Cardiac muscle cell (in vitro differentiated cells and primary cell): ENCODE results near the gene MZF1. TPM values are rescaled to one million over a fixed set of nuclear protein-coding genes. Genes with fewer than 3 reads are reported as not detected.

ENCODE experiments used
- DNase-seq, 2 donors: peaks; one replicate each; pipeline versions ENCODE4 v3.0.0 to v3.0.0-alpha.2; 2010 to 2017; ENCODE audit warnings: low read depth in 1 of 2, low spot score in 1 of 2
- H3K27ac ChIP-seq: fragments of 200-600 bp; sonication (generic); 2 replicates; pipeline ENCODE4 v1.5.1; 2016
- H3K27me3 ChIP-seq: fragments of 200-600 bp; sonication (generic); 2 replicates; pipeline ENCODE4 v1.6.0; 2016; ENCODE audit warnings: control low read depth
- H3K36me3 ChIP-seq: fragments of 200-600 bp; sonication (generic); 2 replicates; pipeline ENCODE4 v1.5.1; 2016; ENCODE audit warnings: control low read depth
- H3K4me1 ChIP-seq: fragments of 200-600 bp; sonication (generic); 2 replicates; pipeline ENCODE4 v1.8.1; 2017; ENCODE audit warnings: low read depth, mild to moderate bottlenecking, mixed run types
- H3K4me3 ChIP-seq: fragments of 200-600 bp; sonication (generic); 2 replicates; pipeline ENCODE4 v1.5.1; 2016; ENCODE audit warnings: mild to moderate bottlenecking
- H3K9me3 ChIP-seq: fragments of 200-600 bp; sonication (generic); 2 replicates; pipeline ENCODE4 v1.5.1; 2017; ENCODE audit warnings: low read depth, mild to moderate bottlenecking, control low read depth
- CTCF ChIP-seq: IDR thresholded peaks from 2 replicates; pipeline ENCODE4 v1.5.1; 2012; ENCODE audit warnings: low read depth, mild to moderate bottlenecking, low read length
- polyA plus RNA-seq: library from polyadenylated mRNA; unstranded; fragments of >200 nt; fragmentation: Nextera tagmentation; extraction: Ambion mirVana; gene quantifications from 2 replicates; pipeline ENCODE4 v1.2.1, GENCODE V29; 2016
- total RNA-seq: library from RNA; depleted of rRNA; stranded (reverse); fragments of >200 nt; gene quantifications from 2 replicates; pipeline ENCODE4 v1.2.3, GENCODE V29; 2016

The MZF1 gene
- total and polyA plus RNA-seq, 2 experiments from 2014 or later: 34.7 to 51.1 TPM

GRCh38 chr19:58584498-58585441, 11.6 kb upstream of the MZF1 start:
- Histone ChIP-seq H3K4me1 (peaks cover 7% of the 10 kb centered on the region), H3K27me3 (no peaks in the 10 kb centered on the region), H3K4me3 (no peak overlapping the region), H3K36me3 (peaks cover 4% of the 10 kb centered on the region), H3K27ac (peak overlapping the region; percentile 63), H3K9me3 (no peaks in the 10 kb centered on the region)
- no peak for TF ChIP-seq CTCF
- DNase-seq: no peak

- no peak for TF ChIP-seq CTCF
- DNase-seq: no peak
Measured at GRCh38 chr19:58582985-58583384, 9.8 kb upstream of the MZF1 start.

GRCh38 chr19:58581227-58582141, 8.3 kb upstream of the MZF1 start:
- Histone ChIP-seq H3K4me3 (no peak overlapping the region), H3K27ac (peak overlapping the region; percentile 94), H3K4me1 (peaks cover 7% of the 10 kb centered on the region)

More at GRCh38 chr19:58582985-58583384, 9.8 kb upstream of the MZF1 start:
- H3K4me3 ChIP-seq: no peak overlapping the region
- no peaks in the 10 kb centered on the region for H3K27me3 ChIP-seq
- no peak overlapping the region for H3K27ac ChIP-seq
- no peaks in the 10 kb centered on the region for H3K9me3 ChIP-seq
- H3K4me1 ChIP-seq: peaks cover 7% of the 10 kb centered on the region
- H3K36me3 ChIP-seq: peaks cover 4% of the 10 kb centered on the region

GRCh38 chr19:58579473-58580142, 6.5 kb upstream of the MZF1 start:
- no peaks in the 10 kb centered on the region for H3K27me3 ChIP-seq
- no peak for TF ChIP-seq CTCF
- H3K4me3 ChIP-seq: no peak overlapping the region
- peaks cover 4% of the 10 kb centered on the region for H3K36me3 ChIP-seq
- peak overlapping the region; percentile 94 for H3K27ac ChIP-seq
- H3K4me1 ChIP-seq: peaks cover 6% of the 10 kb centered on the region
- H3K9me3 ChIP-seq: no peaks in the 10 kb centered on the region
- DNase-seq: no peak

More at GRCh38 chr19:58581227-58582141, 8.3 kb upstream of the MZF1 start:
- Histone ChIP-seq H3K9me3 (no peaks in the 10 kb centered on the region), H3K36me3 (peaks cover 4% of the 10 kb centered on the region), H3K27me3 (no peaks in the 10 kb centered on the region)
- TF ChIP-seq CTCF: peak; percentile 98
- DNase-seq: peak; percentile 90 to 94
